GM12875 (cell line): ENCODE data around the gene HSD17B12.

Source experiments
- H3K4me3 ChIP-seq: one replicate; pipeline ENCODE4 v1.5.1; 2011; ENCODE audit warnings: low read depth, low read length, control low read depth
- CTCF ChIP-seq: IDR thresholded peaks from 2 replicates; pipeline ENCODE4 v1.5.1; 2011; ENCODE audit warnings: low read depth, mild to moderate bottlenecking, control low read depth, inconsistent platforms, low read length, moderate library complexity, borderline replicate concordance; ENCODE audit not compliant: insufficient read depth

The HSD17B12 gene

GRCh38 chr11:43797337-43797736, 116.8 kb downstream of the HSD17B12 start:
- H3K4me3 ChIP-seq: no peak overlapping the region
- TF ChIP-seq CTCF: no peak

GRCh38 chr11:43797866-43798265, 117.3 kb downstream of the HSD17B12 start:
- no peak overlapping the region for H3K4me3 ChIP-seq
- no peak for TF ChIP-seq CTCF

- TF ChIP-seq CTCF: peak; percentile 9; the same call in 1 of the 2 replicates
Measured at GRCh38 chr11:43802509-43802908, 122.0 kb downstream of the HSD17B12 start.

GRCh38 chr11:43803766-43804165, 123.2 kb downstream of the HSD17B12 start:
- no peak for TF ChIP-seq CTCF
- no peak overlapping the region for H3K4me3 ChIP-seq

More at GRCh38 chr11:43802509-43802908, 122.0 kb downstream of the HSD17B12 start:
- H3K4me3 ChIP-seq: no peak overlapping the region

- H3K4me3 ChIP-seq: no peak overlapping the region
- TF ChIP-seq CTCF: no peak
Measured at GRCh38 chr11:43806976-43807375, 126.4 kb downstream of the HSD17B12 start.

GRCh38 chr11:43810929-43811596, 130.5 kb downstream of the HSD17B12 start:
- no peak overlapping the region for H3K4me3 ChIP-seq
- TF ChIP-seq CTCF: no peak

- TF ChIP-seq CTCF: no peak
- H3K4me3 ChIP-seq: no peak overlapping the region
Measured at GRCh38 chr11:43812471-43812870, 131.9 kb downstream of the HSD17B12 start.
